Keratinocyte (primary cell): Measurements from ENCODE around the gene MRPL28.

Experiments used
- EZH2 ChIP-seq: IDR thresholded peaks from one replicate; pipeline ENCODE4 v1.6.1; 2012; ENCODE audit warnings: inconsistent platforms, mild to moderate bottlenecking, low read length, moderate library complexity
- TF ChIP-seq, protein P1 (sequence below), 3 experiments: IDR thresholded peaks in 1 of 3; conservative IDR thresholded peaks in 1 of 3; optimal IDR thresholded peaks in 1 of 3; 2 replicates in 2 of 3; 3 replicates in 1 of 3; pipeline versions ENCODE3 to v1.5.1; 2011; ENCODE audit warnings: low read length in 3 of 3, mild to moderate bottlenecking in 3 of 3, moderate library complexity in 2 of 3, control low read depth in 1 of 3, inconsistent platforms in 1 of 3; ENCODE audit not compliant: insufficient read depth in 2 of 3; ENCODE audit errors: extremely low read depth in 1 of 3

- TF ChIP-seq, protein P1, sequence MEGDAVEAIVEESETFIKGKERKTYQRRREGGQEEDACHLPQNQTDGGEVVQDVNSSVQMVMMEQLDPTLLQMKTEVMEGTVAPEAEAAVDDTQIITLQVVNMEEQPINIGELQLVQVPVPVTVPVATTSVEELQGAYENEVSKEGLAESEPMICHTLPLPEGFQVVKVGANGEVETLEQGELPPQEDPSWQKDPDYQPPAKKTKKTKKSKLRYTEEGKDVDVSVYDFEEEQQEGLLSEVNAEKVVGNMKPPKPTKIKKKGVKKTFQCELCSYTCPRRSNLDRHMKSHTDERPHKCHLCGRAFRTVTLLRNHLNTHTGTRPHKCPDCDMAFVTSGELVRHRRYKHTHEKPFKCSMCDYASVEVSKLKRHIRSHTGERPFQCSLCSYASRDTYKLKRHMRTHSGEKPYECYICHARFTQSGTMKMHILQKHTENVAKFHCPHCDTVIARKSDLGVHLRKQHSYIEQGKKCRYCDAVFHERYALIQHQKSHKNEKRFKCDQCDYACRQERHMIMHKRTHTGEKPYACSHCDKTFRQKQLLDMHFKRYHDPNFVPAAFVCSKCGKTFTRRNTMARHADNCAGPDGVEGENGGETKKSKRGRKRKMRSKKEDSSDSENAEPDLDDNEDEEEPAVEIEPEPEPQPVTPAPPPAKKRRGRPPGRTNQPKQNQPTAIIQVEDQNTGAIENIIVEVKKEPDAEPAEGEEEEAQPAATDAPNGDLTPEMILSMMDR (optimal IDR thresholded peaks at IDR 0.05 in 1 of 3, IDR thresholded peaks at IDR 0.05 in 1 of 3, conservative IDR thresholded peaks at IDR 0.05 in 1 of 3; ENCODE audit: extremely low read depth in 1 of 3, insufficient read depth in 2 of 3, low read length in 3 of 3) = no peak
- TF ChIP-seq EZH2 = no peak
Measured at GRCh38 chr16:369866-370436, 387 bp downstream of the MRPL28 start.
